A673 (cell line): ENCODE measurements around the gene CUL2. TPM values are rescaled to one million over a fixed set of nuclear protein-coding genes. Genes with fewer than 3 reads are reported as not detected.

Experiments
- BruUV-seq: library from RNA; stranded (reverse); fragments of 400-500 nt; replicated peaks from 2 replicates; lab custom pipeline; 2021; lab: Mats Ljungman, UMichigan
- CTCF ChIA-PET: fragments of 300-600 bp; sonication (Branson Sonifier 250); formaldehyde crosslinking; loops from one replicate; lab custom pipeline; 2022; ENCODE audit warnings: antibody characterized with exemption; lab: Charles Lee
- POLR2A ChIA-PET: fragments of 300-600 bp; sonication (Branson Sonifier 250); formaldehyde crosslinking; loops from one replicate; lab custom pipeline; 2022; ENCODE audit warnings: antibody characterized with exemption; ENCODE audit not compliant: low non-redundant PET; lab: Charles Lee
- DNase-seq: peaks from one replicate; pipeline ENCODE4 v3.0.0-alpha.2; 2015; ENCODE audit warnings: low spot score
- H3K27ac ChIP-seq: fragments of 200-600 bp; sonication (generic); 2 replicates; pipeline ENCODE4 v1.5.1; 2016; ENCODE audit warnings: mixed run types, low read depth, mild to moderate bottlenecking, mixed read lengths, antibody characterized with exemption, low read length; ENCODE audit not compliant: poor library complexity, severe bottlenecking
- H3K27me3 ChIP-seq: fragments of 200-600 bp; sonication (generic); replicated peaks from 2 replicates; pipeline ENCODE4 v1.6.1; 2017; ENCODE audit warnings: mixed run types, low read depth, mild to moderate bottlenecking, mixed read lengths, antibody characterized with exemption, low read length; ENCODE audit not compliant: insufficient read depth, poor library complexity
- H3K36me3 ChIP-seq: fragments of 200-600 bp; sonication (generic); 2 replicates; pipeline ENCODE4 v1.6.1; 2016; ENCODE audit warnings: mixed run types, mild to moderate bottlenecking, mixed read lengths, antibody characterized with exemption, low read length; ENCODE audit not compliant: insufficient read depth, poor library complexity, severe bottlenecking
- H3K4me1 ChIP-seq: fragments of 200-600 bp; sonication (generic); 2 replicates; pipeline ENCODE4 v1.6.1; 2017; ENCODE audit warnings: mixed run types, mild to moderate bottlenecking, mixed read lengths, antibody characterized with exemption, low read length; ENCODE audit not compliant: insufficient read depth, poor library complexity, severe bottlenecking
- H3K4me3 ChIP-seq: fragments of 200-600 bp; sonication (generic); 2 replicates; pipeline ENCODE4 v1.5.1; 2016; ENCODE audit warnings: low read depth, mixed run types, mild to moderate bottlenecking, mixed read lengths, low read length; ENCODE audit not compliant: poor library complexity, severe bottlenecking
- H3K9me3 ChIP-seq: fragments of 200-600 bp; sonication (generic); 2 replicates; pipeline ENCODE4 v1.6.1; 2016; ENCODE audit warnings: mixed run types, low read depth, mild to moderate bottlenecking, mixed read lengths, antibody characterized with exemption, low read length; ENCODE audit not compliant: poor library complexity, severe bottlenecking
- CTCF ChIP-seq: fragments of 300-800, 200-600 bp; sonication (generic); conservative IDR thresholded peaks from 2 replicates; pipeline ENCODE4 v1.5.1; 2017; ENCODE audit warnings: low read depth, mild to moderate bottlenecking, antibody characterized with exemption, low read length, moderate library complexity, mixed read lengths
- EZH2 ChIP-seq: fragments of 200-600 bp; sonication (generic); IDR thresholded peaks from 2 replicates; pipeline ENCODE4 v1.6.1; 2017; ENCODE audit warnings: borderline replicate concordance, low read depth, mild to moderate bottlenecking, mixed read lengths, antibody characterized with exemption, low read length; ENCODE audit not compliant: poor library complexity, severe bottlenecking
- intact Hi-C: fragments of 100-400 bp; cut with micrococcal nuclease; formaldehyde crosslinking; loops from one replicate; pipeline ENCODE4 v1.10.0; 2022; ENCODE audit not compliant: unreplicated experiment
- total RNA-seq: library from RNA; stranded (reverse); gene quantifications from 2 replicates; pipeline ENCODE4 v1.2.3, GENCODE V29; 2021

CUL2 gene
- total RNA-seq, 1 experiment from 2014 or later: 45.2 TPM

- no peak for DNase-seq
- Histone ChIP-seq H3K4me1 (peaks cover 26% of the 10 kb centered on the region), H3K27me3 (no peaks in the 10 kb centered on the region), H3K9me3 (no peaks in the 10 kb centered on the region), H3K4me3 (peak overlapping the region; percentile 97), H3K27ac (peak overlapping the region; percentile 100), H3K36me3 (no peaks in the 10 kb centered on the region)
- CTCF ChIA-PET: interaction anchor here (0.5 to 2.6 kb wide), 7 partner anchors 16 to 511 kb away, joined by 3 to 38 read pairs (median 4); no protein-coding TSS in a partner anchor
- TF ChIP-seq CTCF: no peak
- TF ChIP-seq EZH2: no peak
- TSS peak; percentile 77 for BruUV-seq
- intact Hi-C loops: loop anchor here (2.0 to 10.0 kb wide), 3 partner anchors 436 to 1759 kb away; no protein-coding TSS in a partner anchor
- POLR2A ChIA-PET: interaction anchor here (0.5 kb wide), 3 partner anchors 14 to 1745 kb away, joined by 3 to 19 read pairs (median 4); no protein-coding TSS in a partner anchor
Measured at GRCh38 chr10:35126062-35126529, 36.0 kb upstream of the CUL2 start.

- intact Hi-C loops: loop anchor here (5.0 to 10.0 kb wide), 2 partner anchors 508 to 1760 kb away; no protein-coding TSS in a partner anchor
- no TSS peak for BruUV-seq
- no peaks in the 10 kb centered on the region for H3K27me3 ChIP-seq
- no peaks in the 10 kb centered on the region for H3K9me3 ChIP-seq
- peaks cover 16% of the 10 kb centered on the region for H3K4me1 ChIP-seq
- ChIA-PET CTCF (no interaction called here), POLR2A (no interaction called here)
- no peak for TF ChIP-seq CTCF
- no peak for TF ChIP-seq EZH2
- no peaks in the 10 kb centered on the region for H3K36me3 ChIP-seq
- no peak for DNase-seq
- H3K4me3 ChIP-seq: no peak overlapping the region
- no peak overlapping the region for H3K27ac ChIP-seq
Measured at GRCh38 chr10:35124540-35124939, 34.4 kb upstream of the CUL2 start.

GRCh38 chr10:35119378-35119777 lies 29.2 kb upstream of the CUL2 start:
- intact Hi-C loops: no loop called here
- no peaks in the 10 kb centered on the region for H3K27me3 ChIP-seq
- H3K4me3 ChIP-seq: no peak overlapping the region
- H3K27ac ChIP-seq: no peak overlapping the region
- POLR2A ChIA-PET: no interaction called here
- DNase-seq: no peak
- H3K36me3 ChIP-seq: no peaks in the 10 kb centered on the region
- no peak for TF ChIP-seq CTCF
- TF ChIP-seq EZH2: no peak
- CTCF ChIA-PET: interaction anchor here (1.0 to 1.7 kb wide), 2 partner anchors 77 to 1660 kb away, joined by 3 to 9 read pairs; no protein-coding TSS in a partner anchor
- peaks cover 3% of the 10 kb centered on the region for H3K4me1 ChIP-seq
- no peaks in the 10 kb centered on the region for H3K9me3 ChIP-seq
- BruUV-seq: no TSS peak
